GM21381 (cell line): ENCODE results near the gene PRDM16.

ENCODE experiments used
- ATAC-seq: cut with Tn5 transposase; IDR thresholded peaks from one replicate; pipeline ENCODE4 v1.9.1; 2021; ENCODE audit warnings: mild to moderate bottlenecking, moderate library complexity; ENCODE audit not compliant: unreplicated experiment

The PRDM16 gene

GRCh38 chr1:3327389-3327702, 258.3 kb downstream of the PRDM16 start:
- no peak for ATAC-seq

GRCh38 chr1:3327936-3328590, 259.1 kb downstream of the PRDM16 start:
- no peak for ATAC-seq

- no peak for ATAC-seq
Observed at GRCh38 chr1:3329640-3330281, 260.8 kb downstream of the PRDM16 start.

GRCh38 chr1:3330771-3331245, 261.8 kb downstream of the PRDM16 start:
- ATAC-seq, result no peak

GRCh38 chr1:3331564-3331963, 262.6 kb downstream of the PRDM16 start:
- no peak for ATAC-seq

GRCh38 chr1:3332043-3332442, 263.0 kb downstream of the PRDM16 start:
- ATAC-seq, result no peak

- no peak for ATAC-seq
Observed at GRCh38 chr1:3332662-3333061, 263.7 kb downstream of the PRDM16 start.

GRCh38 chr1:3333903-3334302, 264.9 kb downstream of the PRDM16 start:
- no peak for ATAC-seq

- no peak for ATAC-seq
Observed at GRCh38 chr1:3334366-3334765, 265.4 kb downstream of the PRDM16 start.

GRCh38 chr1:3335754-3336640, 267.0 kb downstream of the PRDM16 start:
- ATAC-seq, result no peak

- no peak for ATAC-seq
Observed at GRCh38 chr1:3336641-3337630, 267.9 kb downstream of the PRDM16 start.

GRCh38 chr1:3337798-3338724, 269.1 kb downstream of the PRDM16 start:
- no peak for ATAC-seq

- no peak for ATAC-seq
Observed at GRCh38 chr1:3338725-3339070, 269.7 kb downstream of the PRDM16 start.

- no peak for ATAC-seq
Observed at GRCh38 chr1:3339856-3340255, 270.9 kb downstream of the PRDM16 start.

GRCh38 chr1:3340548-3341235, 271.7 kb downstream of the PRDM16 start:
- ATAC-seq, result no peak

- ATAC-seq, result no peak
Observed at GRCh38 chr1:3341236-3341994, 272.4 kb downstream of the PRDM16 start.

- ATAC-seq, result no peak
Observed at GRCh38 chr1:3342960-3343359, 274.0 kb downstream of the PRDM16 start.

GRCh38 chr1:3344395-3344794, 275.4 kb downstream of the PRDM16 start:
- ATAC-seq, result no peak
